ENCODE results near the gene C11orf21.

DNA sequence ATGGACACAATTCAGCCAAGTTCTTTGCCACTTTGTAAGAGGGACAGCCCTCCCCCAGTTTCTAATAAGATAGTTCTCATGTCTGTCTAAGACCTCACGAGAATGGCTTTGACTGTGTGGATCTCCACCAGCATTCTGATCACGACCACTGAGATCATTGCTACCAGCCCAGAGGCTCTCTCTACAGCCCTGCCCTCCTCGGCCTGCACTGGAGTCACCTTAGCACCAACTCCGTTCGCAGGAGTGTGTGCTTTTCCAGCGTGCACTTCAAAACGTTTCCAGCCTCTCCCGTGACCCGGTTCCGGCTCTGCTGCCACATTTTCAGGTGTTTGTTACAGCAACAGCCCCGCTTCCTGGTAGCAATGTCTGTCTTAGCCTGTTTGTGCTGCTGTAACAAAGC lies 26.3 kb upstream of the C11orf21 start:
- TF ChIP-seq, protein P1, sequence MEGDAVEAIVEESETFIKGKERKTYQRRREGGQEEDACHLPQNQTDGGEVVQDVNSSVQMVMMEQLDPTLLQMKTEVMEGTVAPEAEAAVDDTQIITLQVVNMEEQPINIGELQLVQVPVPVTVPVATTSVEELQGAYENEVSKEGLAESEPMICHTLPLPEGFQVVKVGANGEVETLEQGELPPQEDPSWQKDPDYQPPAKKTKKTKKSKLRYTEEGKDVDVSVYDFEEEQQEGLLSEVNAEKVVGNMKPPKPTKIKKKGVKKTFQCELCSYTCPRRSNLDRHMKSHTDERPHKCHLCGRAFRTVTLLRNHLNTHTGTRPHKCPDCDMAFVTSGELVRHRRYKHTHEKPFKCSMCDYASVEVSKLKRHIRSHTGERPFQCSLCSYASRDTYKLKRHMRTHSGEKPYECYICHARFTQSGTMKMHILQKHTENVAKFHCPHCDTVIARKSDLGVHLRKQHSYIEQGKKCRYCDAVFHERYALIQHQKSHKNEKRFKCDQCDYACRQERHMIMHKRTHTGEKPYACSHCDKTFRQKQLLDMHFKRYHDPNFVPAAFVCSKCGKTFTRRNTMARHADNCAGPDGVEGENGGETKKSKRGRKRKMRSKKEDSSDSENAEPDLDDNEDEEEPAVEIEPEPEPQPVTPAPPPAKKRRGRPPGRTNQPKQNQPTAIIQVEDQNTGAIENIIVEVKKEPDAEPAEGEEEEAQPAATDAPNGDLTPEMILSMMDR (IDR thresholded peaks at IDR 0.05), result no peak
- no peak for TF ChIP-seq POLR2A (IDR thresholded peaks at IDR 0.05)
